22Rv1 (cell line): ENCODE measurements around the gene PCSK2.

Experiments
- ZFX ChIP-seq: fragments of 450-650 bp; IDR thresholded peaks from 2 replicates; pipeline ENCODE4 v1.6.1; 2017; ENCODE audit warnings: antibody characterized with exemption, borderline replicate concordance
- TF ChIP-seq, protein P1 (sequence below): fragments of 450-650 bp; IDR thresholded peaks from 2 replicates; pipeline ENCODE4 v1.5.1; 2017; ENCODE audit warnings: mild to moderate bottlenecking

DNA sequence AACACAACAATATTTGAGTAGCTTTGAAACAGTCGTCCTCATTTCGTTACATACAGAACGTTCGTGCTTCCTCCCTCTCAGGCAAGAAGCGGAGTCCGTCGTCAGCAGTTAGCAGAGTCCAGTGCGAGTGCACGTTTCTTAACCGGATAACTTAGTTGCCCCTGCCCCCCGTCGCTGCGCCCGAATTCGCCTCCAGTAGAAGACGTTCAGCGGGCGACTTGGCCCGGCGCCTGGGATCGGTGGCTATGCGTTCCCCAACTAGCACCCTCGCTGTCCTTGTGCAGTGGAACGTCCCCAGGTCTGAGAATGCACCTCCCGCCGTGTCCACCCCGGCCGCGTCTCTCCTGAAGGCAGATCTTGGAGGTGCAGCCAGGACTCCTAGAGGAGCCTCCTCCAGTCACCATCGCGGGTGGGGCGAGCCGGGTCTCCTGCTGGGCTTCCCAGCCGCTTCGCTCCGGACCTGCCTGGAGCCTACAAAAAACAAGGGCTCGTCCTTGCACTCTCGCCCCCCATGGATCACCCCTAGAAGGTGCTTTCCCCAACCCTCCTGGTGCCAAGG, 910 bp upstream of the PCSK2 start:
- TF ChIP-seq, protein P1, sequence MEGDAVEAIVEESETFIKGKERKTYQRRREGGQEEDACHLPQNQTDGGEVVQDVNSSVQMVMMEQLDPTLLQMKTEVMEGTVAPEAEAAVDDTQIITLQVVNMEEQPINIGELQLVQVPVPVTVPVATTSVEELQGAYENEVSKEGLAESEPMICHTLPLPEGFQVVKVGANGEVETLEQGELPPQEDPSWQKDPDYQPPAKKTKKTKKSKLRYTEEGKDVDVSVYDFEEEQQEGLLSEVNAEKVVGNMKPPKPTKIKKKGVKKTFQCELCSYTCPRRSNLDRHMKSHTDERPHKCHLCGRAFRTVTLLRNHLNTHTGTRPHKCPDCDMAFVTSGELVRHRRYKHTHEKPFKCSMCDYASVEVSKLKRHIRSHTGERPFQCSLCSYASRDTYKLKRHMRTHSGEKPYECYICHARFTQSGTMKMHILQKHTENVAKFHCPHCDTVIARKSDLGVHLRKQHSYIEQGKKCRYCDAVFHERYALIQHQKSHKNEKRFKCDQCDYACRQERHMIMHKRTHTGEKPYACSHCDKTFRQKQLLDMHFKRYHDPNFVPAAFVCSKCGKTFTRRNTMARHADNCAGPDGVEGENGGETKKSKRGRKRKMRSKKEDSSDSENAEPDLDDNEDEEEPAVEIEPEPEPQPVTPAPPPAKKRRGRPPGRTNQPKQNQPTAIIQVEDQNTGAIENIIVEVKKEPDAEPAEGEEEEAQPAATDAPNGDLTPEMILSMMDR = no peak
- no peak for TF ChIP-seq ZFX
